OCI-LY7 (cell line): ENCODE results near the gene ILDR2.

Experiments
- EZH2phosphoT487 ChIP-seq: fragments of 200-600 bp; sonication (generic); IDR thresholded peaks from 2 replicates; pipeline ENCODE4 v1.6.1; 2018; ENCODE audit warnings: low read depth, borderline replicate concordance, mild to moderate bottlenecking, mixed run types, antibody characterized with exemption, low read length, moderate library complexity, mixed read lengths
- TF ChIP-seq, protein P1 (sequence below): fragments of 200-600 bp; sonication (generic); conservative IDR thresholded peaks from 2 replicates; pipeline ENCODE4 v1.5.1; 2014; ENCODE audit warnings: mild to moderate bottlenecking, antibody characterized with exemption, low read length, moderate library complexity, mixed read lengths

DNA sequence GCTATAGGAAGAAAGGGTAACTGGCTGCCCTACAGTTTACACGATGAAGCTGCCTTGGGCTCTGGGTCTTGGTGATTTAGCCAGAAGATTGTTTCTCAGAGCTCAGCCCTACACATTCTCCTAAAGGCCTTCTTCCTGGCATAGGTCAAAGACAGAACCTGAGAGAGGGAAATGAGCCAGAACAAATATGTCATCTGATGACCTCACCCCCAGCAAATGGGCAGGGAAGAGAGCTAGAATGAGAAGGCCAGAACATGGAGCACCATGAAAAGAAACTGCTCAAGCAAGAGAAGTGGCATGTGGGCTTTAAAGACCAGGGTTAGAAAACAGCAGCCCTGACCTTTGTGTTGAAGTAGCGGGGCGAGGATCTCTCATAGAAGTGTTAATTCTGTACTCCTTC is 5.5 kb upstream of the ILDR2 start:
- TF ChIP-seq, protein P1, sequence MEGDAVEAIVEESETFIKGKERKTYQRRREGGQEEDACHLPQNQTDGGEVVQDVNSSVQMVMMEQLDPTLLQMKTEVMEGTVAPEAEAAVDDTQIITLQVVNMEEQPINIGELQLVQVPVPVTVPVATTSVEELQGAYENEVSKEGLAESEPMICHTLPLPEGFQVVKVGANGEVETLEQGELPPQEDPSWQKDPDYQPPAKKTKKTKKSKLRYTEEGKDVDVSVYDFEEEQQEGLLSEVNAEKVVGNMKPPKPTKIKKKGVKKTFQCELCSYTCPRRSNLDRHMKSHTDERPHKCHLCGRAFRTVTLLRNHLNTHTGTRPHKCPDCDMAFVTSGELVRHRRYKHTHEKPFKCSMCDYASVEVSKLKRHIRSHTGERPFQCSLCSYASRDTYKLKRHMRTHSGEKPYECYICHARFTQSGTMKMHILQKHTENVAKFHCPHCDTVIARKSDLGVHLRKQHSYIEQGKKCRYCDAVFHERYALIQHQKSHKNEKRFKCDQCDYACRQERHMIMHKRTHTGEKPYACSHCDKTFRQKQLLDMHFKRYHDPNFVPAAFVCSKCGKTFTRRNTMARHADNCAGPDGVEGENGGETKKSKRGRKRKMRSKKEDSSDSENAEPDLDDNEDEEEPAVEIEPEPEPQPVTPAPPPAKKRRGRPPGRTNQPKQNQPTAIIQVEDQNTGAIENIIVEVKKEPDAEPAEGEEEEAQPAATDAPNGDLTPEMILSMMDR: no peak
- no peak for TF ChIP-seq EZH2phosphoT487
